ENCODE results near the gene SPEM2. TPM values are rescaled to one million over a fixed set of nuclear protein-coding genes. Genes with fewer than 3 reads are reported as not detected.

SPEM2 gene
- total RNA-seq, 4 donors from 2014 or later, result not detected

GRCh38 chr17:7403977-7404736 is 21.3 kb upstream of the SPEM2 start, which contains the start of gene TMEM256:
Gene TMEM256, minus strand, starts transcription at chr17:7404097. Its CDS starts 13 bp downstream, at chr17:7404084.
- Histone ChIP-seq H3K36me3 (peaks cover 7% of the 10 kb centered on the region), H3K4me3 (peak within 1 kb of the TSS; percentile 71), H3K9me3 (no peaks in the 10 kb centered on the region), H3K4me1 (peaks cover 37% of the 10 kb centered on the region), H3K27me3 (no peaks in the 10 kb centered on the region), H3K27ac (peak within 1 kb of the TSS; percentile 89)
- TF ChIP-seq POLR2A (IDR thresholded peaks at IDR 0.05) (peak in 1 of 2 donors; percentile 73), EP300 (IDR thresholded peaks at IDR 0.05) (no peak), POLR2AphosphoS5 (IDR thresholded peaks at IDR 0.05) (peak in 2 of 3 donors; percentile 37 to 89), CTCF (IDR thresholded peaks at IDR 0.05) (no peak)
- peak; percentile 99 to 100 for DNase-seq (ENCODE audit: low spot score in 2 of 2)
- under 1% methylated on average over 34 of the region's 49 CpGs for WGBS

- peaks cover 12% of the 10 kb centered on the region for H3K36me3 ChIP-seq
- no peaks in the 10 kb centered on the region for H3K9me3 ChIP-seq
- peak overlapping the region; percentile 71 for H3K4me3 ChIP-seq
- H3K27ac ChIP-seq, result peak overlapping the region; percentile 89
- 2% methylated on average over 10 of the region's 65 CpGs for WGBS
- TF ChIP-seq POLR2A (IDR thresholded peaks at IDR 0.05), result peak in 1 of 2 donors; percentile 55
- TF ChIP-seq CTCF (IDR thresholded peaks at IDR 0.05), result peak in 1 of 2 donors; percentile 27
- TF ChIP-seq POLR2AphosphoS5 (IDR thresholded peaks at IDR 0.05), result no peak
- H3K27me3 ChIP-seq, result no peaks in the 10 kb centered on the region
- DNase-seq (ENCODE audit: low spot score in 2 of 2), result peak; percentile 90 to 91
- peaks cover 37% of the 10 kb centered on the region for H3K4me1 ChIP-seq
These were observed 20.6 kb upstream of the SPEM2 start for GRCh38 chr17:7404737-7405349.

- WGBS, result 26% methylated on average over 12 of the region's 38 CpGs
- peak overlapping the region; percentile 89 for H3K27ac ChIP-seq
These were observed 19.8 kb upstream of the SPEM2 start for GRCh38 chr17:7405350-7406234.

GRCh38 chr17:7406235-7406825 is 19.1 kb upstream of the SPEM2 start:
- H3K4me3 ChIP-seq, result no peak overlapping the region
- TF ChIP-seq POLR2AphosphoS5 (IDR thresholded peaks at IDR 0.05), result no peak
- no peak for TF ChIP-seq EP300 (IDR thresholded peaks at IDR 0.05)
- no peak for TF ChIP-seq CTCF (IDR thresholded peaks at IDR 0.05)
- no peak for TF ChIP-seq POLR2A (IDR thresholded peaks at IDR 0.05)
- no peaks in the 10 kb centered on the region for H3K27me3 ChIP-seq
- peaks cover 37% of the 10 kb centered on the region for H3K4me1 ChIP-seq
- WGBS, result 52% methylated on average over 12 of the region's 12 CpGs
- peak in 1 of 2 donors; percentile 61 for DNase-seq (ENCODE audit: low spot score in 2 of 2)
- H3K27ac ChIP-seq, result no peak overlapping the region
- no peaks in the 10 kb centered on the region for H3K9me3 ChIP-seq
- peaks cover 12% of the 10 kb centered on the region for H3K36me3 ChIP-seq

More at GRCh38 chr17:7405350-7406234, 19.8 kb upstream of the SPEM2 start:
- Histone ChIP-seq H3K27me3 (no peaks in the 10 kb centered on the region), H3K9me3 (no peaks in the 10 kb centered on the region), H3K4me3 (peak overlapping the region; percentile 71), H3K36me3 (peaks cover 12% of the 10 kb centered on the region), H3K4me1 (peaks cover 37% of the 10 kb centered on the region)
- TF ChIP-seq POLR2AphosphoS5 (IDR thresholded peaks at IDR 0.05), result no peak
- TF ChIP-seq POLR2A (IDR thresholded peaks at IDR 0.05), result no peak
- no peak for TF ChIP-seq EP300 (IDR thresholded peaks at IDR 0.05)
- no peak for TF ChIP-seq CTCF (IDR thresholded peaks at IDR 0.05)
- no peak for DNase-seq (ENCODE audit: low spot score in 2 of 2)

Data from suprapubic skin (tissue), 4 donors.